ENCODE results near the gene STRIP1.
A peak's percentile ranks its signal among the peaks of the same experiment; 100 is the strongest.

STRIP1 gene

DNA sequence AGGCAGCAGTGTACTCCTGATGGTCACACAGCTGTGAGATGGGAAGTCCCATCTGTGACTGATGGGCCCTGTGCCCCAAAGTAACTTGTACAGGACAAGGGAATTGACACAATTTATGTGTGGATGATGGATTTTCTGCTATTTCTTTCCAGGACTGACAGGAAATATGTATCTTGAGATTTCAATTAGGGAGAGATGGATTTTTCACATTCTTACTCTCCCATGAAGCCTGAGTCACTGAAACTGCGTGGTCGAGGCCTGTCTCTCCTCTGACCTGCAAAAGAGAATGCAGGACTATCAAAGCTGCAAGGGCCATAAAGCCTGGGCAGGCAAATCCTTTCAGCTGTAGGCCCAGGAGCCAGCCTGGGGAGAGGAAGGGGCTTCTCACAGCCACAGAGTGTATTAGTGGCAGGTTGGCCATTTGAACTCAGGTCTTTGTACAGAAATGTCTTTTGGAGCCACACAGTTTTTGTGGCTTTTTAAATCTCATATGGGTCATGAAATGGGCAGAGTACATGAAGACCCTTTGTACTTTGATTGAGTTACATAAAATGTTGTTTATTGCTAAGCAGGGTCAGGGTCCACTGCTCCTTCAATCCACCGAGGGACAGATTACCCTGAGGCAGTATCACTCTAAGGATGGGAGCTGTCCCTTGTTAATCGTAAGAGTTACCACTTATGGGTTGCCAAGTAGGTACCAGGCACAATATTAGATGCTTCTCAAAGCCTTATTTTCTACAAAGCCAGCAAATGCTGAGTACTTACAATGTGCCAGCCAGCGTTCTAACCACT, 21.3 kb downstream of the STRIP1 start:
- no peak overlapping the region for H3K4me3 Mint-ChIP-seq
- H3K4me1 Mint-ChIP-seq = peaks cover 5% of the 10 kb centered on the region
- no peaks in the 10 kb centered on the region for H3K9me3 Mint-ChIP-seq
- no peak for DNase-seq
- no peaks in the 10 kb centered on the region for H3K27me3 Mint-ChIP-seq
- no peak for ATAC-seq
- H3K27ac Mint-ChIP-seq = no peak overlapping the region

DNA sequence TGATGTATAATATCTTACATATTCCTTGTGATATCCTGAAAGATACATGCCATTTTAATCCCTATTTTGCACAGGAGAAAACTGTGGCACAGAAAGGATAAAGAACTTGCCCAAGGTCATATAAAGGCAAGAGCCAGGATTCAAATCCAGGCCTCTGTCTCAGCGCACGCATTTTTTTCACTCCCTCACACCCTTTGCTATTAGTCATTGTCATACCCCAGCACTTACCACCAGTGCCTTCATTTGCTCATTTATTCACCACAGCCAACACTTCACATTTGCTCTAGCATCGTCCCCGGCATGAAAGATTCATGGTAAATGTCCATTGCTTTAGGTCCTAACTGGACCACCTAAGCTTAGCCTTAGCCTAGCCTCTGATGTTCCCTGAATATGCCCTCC, 21.9 kb downstream of the STRIP1 start:
- Mint-ChIP-seq H3K9me3 (no peaks in the 10 kb centered on the region), H3K4me3 (no peak overlapping the region), H3K27me3 (no peaks in the 10 kb centered on the region), H3K4me1 (peaks cover 5% of the 10 kb centered on the region), H3K27ac (no peak overlapping the region)
- ATAC-seq (no peak), DNase-seq (no peak)

DNA sequence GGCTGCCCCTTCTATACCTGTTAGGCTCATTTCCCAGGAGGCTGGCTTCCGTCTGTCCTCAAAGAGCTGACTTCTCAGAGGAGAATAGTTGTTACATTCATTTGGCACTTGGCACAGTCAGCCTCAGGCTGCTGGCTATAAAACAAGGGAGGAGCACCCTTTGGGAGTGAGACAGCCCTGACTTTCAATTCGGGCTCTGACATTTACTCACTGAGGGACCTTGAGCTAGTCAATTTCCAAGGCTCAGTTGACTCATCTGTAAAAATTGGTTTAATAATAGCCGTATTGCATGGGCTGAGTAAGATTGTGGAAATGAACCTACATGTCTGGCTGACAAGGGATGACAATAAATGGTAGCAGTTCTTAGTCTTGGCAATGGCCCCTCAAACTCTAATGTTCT, 22.4 kb downstream of the STRIP1 start:
- ATAC-seq = no peak
- DNase-seq = no peak
- no peaks in the 10 kb centered on the region for H3K9me3 Mint-ChIP-seq
- no peak overlapping the region for H3K27ac Mint-ChIP-seq
- peaks cover 5% of the 10 kb centered on the region for H3K4me1 Mint-ChIP-seq
- no peak overlapping the region for H3K4me3 Mint-ChIP-seq
- no peaks in the 10 kb centered on the region for H3K27me3 Mint-ChIP-seq

DNA sequence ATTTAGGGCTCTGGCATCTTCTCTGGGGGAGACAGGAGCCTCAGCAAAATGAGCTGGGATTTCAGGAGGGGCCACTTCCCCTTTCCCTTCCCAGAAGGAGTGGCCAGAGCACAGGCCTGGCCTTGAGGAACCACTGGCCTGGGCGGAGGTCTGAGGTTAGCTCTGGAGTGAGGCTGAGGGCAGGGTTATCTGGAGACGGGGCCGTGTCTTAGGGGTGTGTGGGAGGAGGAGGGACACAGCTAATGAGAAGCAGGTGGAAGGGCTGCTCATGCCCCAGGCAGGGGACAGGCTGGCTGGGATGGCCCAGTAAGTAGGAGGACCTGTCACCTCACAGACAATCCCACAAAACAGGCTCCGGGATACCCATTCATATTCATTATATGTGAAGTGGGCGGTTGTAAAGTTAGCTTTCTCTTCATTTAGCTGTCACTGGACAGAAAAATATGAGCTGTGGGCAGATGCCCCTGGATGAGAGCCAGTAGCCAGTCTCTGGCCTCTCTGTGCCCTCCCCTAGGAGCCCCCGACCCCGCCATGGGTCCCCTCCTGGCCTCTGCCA, 23.6 kb downstream of the STRIP1 start:
- no peak for ATAC-seq
- no peaks in the 10 kb centered on the region for H3K9me3 Mint-ChIP-seq
- H3K4me3 Mint-ChIP-seq = no peak overlapping the region
- no peak for DNase-seq
- H3K27me3 Mint-ChIP-seq = no peaks in the 10 kb centered on the region
- no peak overlapping the region for H3K27ac Mint-ChIP-seq
- H3K4me1 Mint-ChIP-seq = peaks cover 5% of the 10 kb centered on the region

DNA sequence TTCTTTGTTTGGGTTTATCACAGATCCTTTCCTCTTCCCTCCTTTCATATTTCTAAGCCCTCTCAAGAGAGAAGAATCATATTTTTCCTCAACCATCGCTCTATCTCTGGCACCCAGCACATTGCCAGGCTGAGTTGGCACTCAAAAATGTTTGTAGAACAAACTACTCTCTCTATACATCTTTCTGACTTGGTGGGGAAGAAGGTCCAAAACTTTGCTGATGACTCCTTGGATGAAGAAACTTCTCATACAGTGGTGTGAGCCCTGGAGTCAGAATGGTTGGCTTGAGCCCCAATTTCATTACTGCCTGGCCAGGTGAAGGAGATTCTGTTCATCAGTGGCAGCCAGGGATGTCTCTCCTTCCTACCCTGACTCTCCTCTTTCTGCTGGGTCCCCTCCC, 24.2 kb downstream of the STRIP1 start:
- no peak for ATAC-seq
- no peak overlapping the region for H3K4me3 Mint-ChIP-seq
- peaks cover 5% of the 10 kb centered on the region for H3K4me1 Mint-ChIP-seq
- no peaks in the 10 kb centered on the region for H3K27me3 Mint-ChIP-seq
- DNase-seq = no peak
- H3K9me3 Mint-ChIP-seq = no peaks in the 10 kb centered on the region
- peak overlapping the region; percentile 57 to 78 for H3K27ac Mint-ChIP-seq

DNA sequence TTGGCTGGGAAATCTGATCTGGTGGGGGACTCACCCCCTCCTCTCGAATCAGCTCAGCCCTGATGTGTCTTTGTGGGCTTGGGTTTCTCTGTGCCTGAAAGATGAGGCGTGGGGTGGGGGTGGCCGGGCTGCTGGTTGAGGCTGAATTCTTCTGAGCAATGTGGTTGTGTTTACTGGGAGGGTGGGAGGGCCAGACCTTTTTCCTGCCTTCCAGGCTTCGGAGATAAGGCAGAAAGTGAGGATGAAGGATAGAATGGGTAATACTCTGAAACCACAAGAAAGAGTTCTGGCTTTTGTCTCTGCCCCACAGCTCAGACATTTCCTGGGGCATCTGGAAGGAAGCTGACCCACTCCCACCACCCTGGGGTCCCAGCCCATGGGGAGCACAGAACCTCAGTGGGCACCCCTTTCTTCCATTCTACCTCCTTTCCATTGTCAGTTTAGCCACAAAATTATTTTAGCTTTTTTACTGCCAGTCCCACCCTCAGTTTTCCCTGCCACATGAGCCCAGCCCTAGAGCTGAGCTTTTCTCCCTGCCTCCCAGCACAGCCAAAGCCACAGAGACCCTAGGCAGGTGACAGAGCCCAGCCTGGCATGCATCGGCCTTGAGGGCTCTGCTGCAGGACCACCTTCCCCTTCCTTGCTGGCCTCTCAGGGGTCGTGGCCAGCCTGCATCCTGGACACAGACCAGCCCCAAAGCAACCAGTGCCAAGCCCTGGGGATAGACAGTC, 24.9 kb downstream of the STRIP1 start:
- ATAC-seq = no peak
- no peak overlapping the region for H3K4me3 Mint-ChIP-seq
- H3K27ac Mint-ChIP-seq = peak overlapping the region in 1 of 2 donors; percentile 57
- no peak for DNase-seq
- H3K9me3 Mint-ChIP-seq = no peaks in the 10 kb centered on the region
- no peaks in the 10 kb centered on the region for H3K27me3 Mint-ChIP-seq
- H3K4me1 Mint-ChIP-seq = peaks cover 5% of the 10 kb centered on the region

DNA sequence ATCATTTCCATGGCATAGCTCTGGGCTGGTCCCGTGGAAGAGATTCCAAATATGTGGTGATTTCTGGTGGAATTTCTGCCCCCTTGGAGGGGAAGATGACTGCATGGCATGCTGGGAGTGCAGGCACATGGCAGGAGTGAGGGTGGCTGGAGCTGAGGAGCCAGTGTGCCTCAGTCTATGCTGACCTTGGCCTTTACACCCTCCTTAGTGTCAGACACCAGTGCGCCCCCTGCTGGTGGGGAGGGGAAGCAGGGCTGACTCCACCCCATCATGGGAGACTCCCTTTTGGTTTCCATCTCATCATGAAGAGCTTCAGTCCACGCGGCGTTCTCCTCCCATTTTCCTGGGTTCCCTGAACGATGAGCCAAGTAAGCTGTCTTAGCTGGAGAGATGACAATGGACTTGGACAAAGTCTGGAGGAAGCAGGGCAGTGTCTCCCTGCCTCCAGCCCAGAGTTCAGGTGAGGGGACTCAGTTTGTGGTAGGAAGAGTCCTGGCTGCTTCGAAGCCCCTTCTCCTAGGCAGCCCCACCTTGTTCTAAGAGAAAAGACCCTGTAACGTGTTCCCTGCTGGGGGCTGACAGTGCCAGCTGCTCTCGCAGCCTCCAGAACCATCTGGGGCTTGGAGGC, 25.7 kb downstream of the STRIP1 start:
- peaks cover under 1% of the 10 kb centered on the region for H3K27me3 Mint-ChIP-seq
- peak; percentile 70 to 73 for DNase-seq
- H3K9me3 Mint-ChIP-seq = no peaks in the 10 kb centered on the region
- H3K4me1 Mint-ChIP-seq = peaks cover 5% of the 10 kb centered on the region
- peak; percentile 79 for ATAC-seq
- H3K27ac Mint-ChIP-seq = no peak overlapping the region
- H3K4me3 Mint-ChIP-seq = no peak overlapping the region

DNA sequence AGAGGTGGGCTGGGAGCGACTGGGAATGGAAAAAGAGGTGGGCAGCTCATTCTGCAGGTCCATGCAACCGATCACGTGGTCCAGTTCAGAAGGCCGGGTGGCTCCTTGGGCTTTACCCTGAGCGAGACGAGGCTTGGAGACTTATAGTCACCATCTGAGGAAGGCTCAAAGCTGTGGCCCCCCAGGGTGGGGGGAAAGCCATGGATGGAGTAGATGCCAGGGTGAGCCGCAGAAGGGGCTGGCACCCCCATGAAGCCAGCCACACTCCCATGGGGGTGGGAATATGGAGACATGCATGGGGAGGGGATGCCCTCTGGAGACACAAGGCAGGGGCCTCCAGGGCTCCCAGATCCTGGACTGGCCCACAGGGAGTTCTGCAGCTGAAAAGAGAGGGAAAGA, 26.2 kb downstream of the STRIP1 start:
- Mint-ChIP-seq H3K4me1 (peaks cover 5% of the 10 kb centered on the region), H3K27ac (no peak overlapping the region), H3K4me3 (no peak overlapping the region), H3K9me3 (no peaks in the 10 kb centered on the region), H3K27me3 (peaks cover 5% of the 10 kb centered on the region)
- DNase-seq = no peak
- ATAC-seq = no peak

DNA sequence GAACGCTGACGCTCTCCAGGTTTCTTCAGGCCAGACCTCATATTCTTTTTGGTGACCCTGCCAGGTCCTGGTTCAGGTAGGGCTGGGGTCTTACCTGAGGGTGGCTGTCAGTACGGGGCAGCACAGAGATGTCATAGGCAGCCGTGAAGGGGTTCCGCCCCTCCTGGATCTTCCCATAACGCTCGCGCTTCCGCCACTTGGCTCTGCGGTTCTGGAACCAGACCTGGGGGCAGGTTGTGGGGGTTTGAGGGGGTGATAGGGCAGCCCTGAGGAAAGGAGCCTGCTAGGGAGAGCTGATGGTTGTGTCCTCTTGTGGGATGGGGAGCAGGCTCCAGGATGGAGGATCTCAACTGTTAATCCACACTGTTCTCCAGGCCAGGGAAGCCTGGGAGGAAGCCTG, 26.9 kb downstream of the STRIP1 start:
- Mint-ChIP-seq H3K9me3 (no peaks in the 10 kb centered on the region), H3K27me3 (peaks cover 12% of the 10 kb centered on the region), H3K4me3 (no peak overlapping the region), H3K4me1 (peaks cover 5% of the 10 kb centered on the region), H3K27ac (peak overlapping the region; percentile 4 to 77)
- no peak for DNase-seq
- no peak for ATAC-seq

DNA sequence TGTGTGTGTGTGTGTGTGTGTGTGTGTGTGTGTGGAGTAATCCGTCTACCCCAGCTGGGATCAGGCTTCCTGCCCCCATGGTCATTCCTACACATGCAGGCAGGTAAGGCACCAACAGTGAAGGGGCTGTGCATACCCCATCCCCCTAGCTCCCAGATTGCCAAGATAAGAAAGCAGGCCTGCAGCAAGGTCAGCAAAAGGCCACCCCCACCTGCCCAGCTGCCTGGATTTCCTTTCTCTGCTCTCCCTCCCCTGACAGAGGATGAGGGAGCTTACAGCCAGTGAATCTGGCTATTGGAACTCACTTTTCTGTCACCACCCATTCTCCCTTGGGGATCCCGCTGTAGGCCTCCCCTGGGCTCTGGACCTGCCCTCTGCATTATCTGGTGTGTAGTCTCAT, 28.2 kb downstream of the STRIP1 start:
- no peak overlapping the region for H3K4me3 Mint-ChIP-seq
- no peak overlapping the region for H3K27ac Mint-ChIP-seq
- DNase-seq (no peak), ATAC-seq (no peak)
- peaks cover 25% of the 10 kb centered on the region for H3K27me3 Mint-ChIP-seq
- peaks cover 7% of the 10 kb centered on the region for H3K4me1 Mint-ChIP-seq
- H3K9me3 Mint-ChIP-seq = no peaks in the 10 kb centered on the region

DNA sequence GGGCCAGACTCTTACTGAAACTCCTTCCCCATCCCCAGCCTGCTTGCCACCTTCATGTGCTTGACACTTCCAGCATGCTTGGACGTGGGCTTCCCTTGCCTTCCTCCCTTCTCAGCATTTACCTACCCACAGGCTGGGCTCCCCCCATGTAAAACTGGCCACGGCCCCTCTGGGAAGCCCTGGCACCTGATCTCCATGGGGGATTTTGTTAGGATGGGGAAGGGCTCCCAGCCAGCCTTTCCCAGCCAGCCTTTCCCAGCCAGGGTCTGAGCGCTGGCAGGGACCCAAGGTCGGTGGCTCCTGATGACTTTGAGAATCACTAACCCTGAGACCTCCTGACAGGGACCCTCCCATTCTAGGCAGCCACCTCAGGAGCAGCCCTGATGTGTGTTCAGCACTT, 29.4 kb downstream of the STRIP1 start:
- DNase-seq = no peak
- peak overlapping the region in 1 of 2 donors; percentile 14 for H3K27ac Mint-ChIP-seq
- H3K27me3 Mint-ChIP-seq = peaks cover 36% of the 10 kb centered on the region
- no peaks in the 10 kb centered on the region for H3K9me3 Mint-ChIP-seq
- peaks cover 19% of the 10 kb centered on the region for H3K4me1 Mint-ChIP-seq
- H3K4me3 Mint-ChIP-seq = no peak overlapping the region
- ATAC-seq = no peak

DNA sequence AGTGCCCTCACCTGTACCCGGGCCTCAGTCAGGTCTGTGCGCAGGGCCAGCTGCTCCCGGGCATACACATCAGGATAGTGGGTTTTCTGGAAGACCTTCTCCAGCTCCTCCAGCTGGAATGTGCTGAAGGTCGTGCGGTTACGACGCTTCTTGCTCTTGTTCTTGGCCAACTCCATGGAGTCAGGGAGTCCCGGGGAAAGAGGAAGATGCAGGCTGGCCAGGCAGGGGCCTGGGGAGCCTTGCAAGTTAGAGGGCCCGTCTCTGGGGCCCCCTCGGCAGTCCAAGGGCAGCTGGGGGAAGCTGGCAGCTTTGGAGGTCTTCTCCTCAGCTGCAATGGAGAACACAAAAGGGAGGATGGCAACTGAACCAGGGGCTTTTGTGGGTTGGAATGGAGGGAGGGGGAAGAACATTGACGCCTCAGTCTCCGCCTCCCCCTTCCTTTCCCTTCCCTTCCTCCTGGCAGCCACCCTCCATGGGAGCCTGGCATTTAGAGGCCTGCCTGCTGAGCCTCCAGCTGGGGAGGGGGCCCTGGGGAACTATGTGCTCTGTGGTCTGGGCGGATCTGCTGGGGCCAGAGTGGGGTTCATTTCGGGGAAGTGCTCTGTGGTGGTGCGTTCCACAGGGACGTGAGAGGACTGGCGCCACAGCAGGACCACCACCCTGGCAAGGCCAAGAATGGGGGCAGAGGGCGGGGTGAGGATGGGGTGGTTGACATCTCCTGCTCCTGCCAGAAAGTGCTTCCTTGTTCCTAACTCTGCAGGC, 30.3 kb downstream of the STRIP1 start:
- H3K27me3 Mint-ChIP-seq = peaks cover 46% of the 10 kb centered on the region
- DNase-seq = no peak
- ATAC-seq = no peak
- no peak overlapping the region for H3K4me3 Mint-ChIP-seq
- H3K9me3 Mint-ChIP-seq = no peaks in the 10 kb centered on the region
- peaks cover 26% of the 10 kb centered on the region for H3K4me1 Mint-ChIP-seq
- no peak overlapping the region for H3K27ac Mint-ChIP-seq

DNA sequence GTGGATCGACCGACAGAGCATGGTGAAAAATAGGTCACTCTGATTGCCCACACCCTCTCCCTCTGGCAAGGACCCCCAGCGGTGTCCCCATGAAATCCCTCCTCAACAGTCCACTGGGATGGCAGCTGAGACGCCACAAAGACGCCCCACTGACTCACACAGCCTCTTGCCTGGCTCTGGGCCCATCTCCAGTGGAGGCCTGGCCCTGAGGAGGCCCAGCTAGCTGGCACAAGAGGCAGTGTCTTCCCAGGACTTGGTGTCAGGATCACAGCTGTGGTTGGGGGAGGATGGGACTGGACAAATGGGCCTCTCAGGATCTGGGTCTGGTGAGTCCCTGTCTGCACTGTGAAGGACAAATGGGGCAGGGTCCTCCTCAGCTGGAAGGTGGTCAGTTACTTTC, 31.4 kb downstream of the STRIP1 start:
- no peak overlapping the region for H3K4me3 Mint-ChIP-seq
- DNase-seq = no peak

DNA sequence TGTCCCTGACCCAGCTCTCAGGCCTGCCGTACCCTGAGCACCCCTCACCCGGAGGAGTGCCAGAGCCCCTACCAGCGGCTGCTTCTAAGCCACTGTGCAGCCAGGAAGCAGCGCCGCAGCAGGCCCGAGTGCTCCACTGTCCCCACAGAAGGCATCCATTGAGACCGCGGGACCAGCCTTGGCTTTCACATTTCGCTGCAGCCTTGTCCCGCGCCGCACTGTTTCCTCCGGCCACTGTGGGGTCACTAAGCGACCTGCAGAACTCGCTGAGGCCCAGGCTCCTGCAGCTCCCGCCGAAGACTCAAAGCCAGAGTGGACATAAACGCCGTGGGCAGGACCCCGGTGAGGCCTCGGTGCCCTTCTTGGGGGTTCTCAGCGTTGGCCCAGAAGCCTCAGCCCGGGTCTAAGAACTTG, 33.1 kb downstream of the STRIP1 start:
- Mint-ChIP-seq H3K27me3 (peaks cover 72% of the 10 kb centered on the region), H3K27ac (peak overlapping the region in 1 of 2 donors; percentile 10), H3K4me3 (peak overlapping the region in 1 of 2 donors; percentile 36), H3K4me1 (peaks cover 26% of the 10 kb centered on the region), H3K9me3 (no peaks in the 10 kb centered on the region)
- DNase-seq = no peak
- no peak for ATAC-seq

More for the DNA sequence above, 31.4 kb downstream of the STRIP1 start:
- Mint-ChIP-seq H3K9me3 (no peaks in the 10 kb centered on the region), H3K27ac (no peak overlapping the region), H3K27me3 (peaks cover 56% of the 10 kb centered on the region), H3K4me1 (peaks cover 26% of the 10 kb centered on the region)
- ATAC-seq = no peak

DNA sequence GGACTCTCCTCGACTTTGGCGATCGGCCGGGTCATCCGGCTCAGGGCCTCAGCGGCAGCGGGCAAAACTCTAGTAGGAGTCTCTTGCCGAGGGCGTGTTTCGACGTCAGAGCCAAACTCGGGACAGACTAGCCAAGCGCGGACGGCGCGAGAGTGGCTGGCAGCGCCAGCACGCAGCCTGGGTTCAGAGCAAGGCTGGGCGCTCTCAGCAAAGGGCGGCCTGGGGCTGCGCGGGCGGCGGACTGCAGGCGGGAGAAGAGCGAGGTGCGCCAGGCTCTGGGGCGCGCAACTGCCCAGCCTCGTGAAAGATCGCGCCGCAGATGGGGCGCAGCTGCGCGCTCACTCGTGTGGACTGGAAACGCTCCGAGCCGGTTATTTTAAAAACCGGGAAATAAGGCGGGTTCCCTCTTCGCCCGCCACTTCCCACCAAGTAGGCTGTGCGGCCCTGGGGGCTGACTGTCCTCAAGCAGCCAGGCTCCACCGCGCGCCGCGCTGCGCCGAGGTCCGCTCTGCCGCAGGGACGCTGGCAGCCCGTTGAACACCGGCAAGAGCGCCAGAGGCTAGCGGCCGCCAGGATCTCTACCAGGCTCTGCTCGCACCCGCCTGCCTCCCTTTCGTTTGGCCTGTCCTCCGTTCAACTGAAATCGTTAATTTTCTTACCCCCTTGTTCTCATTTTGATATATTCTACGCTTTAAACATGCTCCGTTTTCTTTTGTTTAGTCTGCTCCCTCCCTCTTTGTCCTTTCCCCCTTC, 33.6 kb downstream of the STRIP1 start:
- no peaks in the 10 kb centered on the region for H3K9me3 Mint-ChIP-seq
- H3K27me3 Mint-ChIP-seq = peaks cover 78% of the 10 kb centered on the region
- DNase-seq (no peak), ATAC-seq (no peak)
- H3K27ac Mint-ChIP-seq = no peak overlapping the region
- peaks cover 26% of the 10 kb centered on the region for H3K4me1 Mint-ChIP-seq
- H3K4me3 Mint-ChIP-seq = peak overlapping the region; percentile 75 to 79

Measured in stimulated activated naive CD8-positive, alpha-beta T cell treated with anti-CD3 and anti-CD28 coated beads, Interleukin-15, amount 100 ng/mL, for 72 hours (primary cell).